ENCODE data around the gene MRPL34. TPM values are rescaled to one million over a fixed set of nuclear protein-coding genes. Genes with fewer than 3 reads are reported as not detected.

The MRPL34 gene
- total and polyA plus RNA-seq, 12 donors: 122 to 301 (median 155) TPM

GRCh38 chr19:17341386-17341785, 35.7 kb downstream of the MRPL34 start:
- Histone ChIP-seq H3K36me3 (peaks cover 0 to 20% (median 0%) of the 10 kb centered on the region in 9 donors), H3K9me3 (no peaks in the 10 kb centered on the region), H3K27me3 (no peaks in the 10 kb centered on the region), H3K27ac (no peak overlapping the region), H3K4me3 (no peak overlapping the region), H3K4me1 (peaks cover 4 to 22% (median 14%) of the 10 kb centered on the region in 9 donors)
- no peak for DNase-seq
- 93 to 94% methylated on average over 15 of the region's 15 CpGs for WGBS, 2 donors
- TF ChIP-seq CTCF (IDR thresholded peaks at IDR 0.05): no peak
- ATAC-seq: no peak
- intact Hi-C loops (cut with DNase I): loop anchor here in 3 of 10 donors (10.0 kb wide), 2 partner anchors 123 to 513 kb away; partner anchors contain the start of genes NXNL1 (in 2 of the 3) and RPL18A (in 1 of the 3)

GRCh38 chr19:17341845-17342244, 36.2 kb downstream of the MRPL34 start:
- no peak overlapping the region for H3K27ac ChIP-seq
- H3K36me3 ChIP-seq: peaks cover 0 to 20% (median 0%) of the 10 kb centered on the region in 9 donors
- WGBS, 2 donors: 82 to 92% methylated on average over 7 of the region's 7 CpGs
- ATAC-seq (no peak), DNase-seq (no peak)
- H3K4me1 ChIP-seq: peaks cover 4 to 25% (median 19%) of the 10 kb centered on the region in 9 donors
- no peak overlapping the region for H3K4me3 ChIP-seq
- no peaks in the 10 kb centered on the region for H3K9me3 ChIP-seq
- TF ChIP-seq CTCF (IDR thresholded peaks at IDR 0.05): no peak
- no peaks in the 10 kb centered on the region for H3K27me3 ChIP-seq
- intact Hi-C loops (cut with DNase I): loop anchor here in 3 of 10 donors (10.0 kb wide), 2 partner anchors 123 to 513 kb away; partner anchors contain the start of genes NXNL1 (in 2 of the 3) and RPL18A (in 1 of the 3)

- TF ChIP-seq CTCF (IDR thresholded peaks at IDR 0.05): peak; percentile 92 to 98 (median 97)
- H3K4me1 ChIP-seq: peaks cover 16 to 52% (median 36%) of the 10 kb centered on the region in 9 donors
- peak overlapping the region in 8 of 10 donors; percentile 56 to 86 (median 77) for H3K27ac ChIP-seq
- 15 to 18% methylated on average over 21 to 24 of the region's 24 CpGs for WGBS, 2 donors
- peaks cover 0 to 13% (median 0%) of the 10 kb centered on the region in 9 donors for H3K36me3 ChIP-seq
- intact Hi-C loops (cut with DNase I): loop anchor here (1.0 to 10.0 kb wide), 6 partner anchors 40 to 509 kb away; partner anchors contain the start of genes NXNL1 (in 2 of the 10) and RPL18A (in 1 of the 10)
- peak; percentile 70 to 85 (median 78) for ATAC-seq
- DNase-seq: peak; percentile 78 to 81
- H3K27me3 ChIP-seq: peaks cover 0 to 19% (median 0%) of the 10 kb centered on the region in 7 donors
- no peak overlapping the region for H3K4me3 ChIP-seq
- H3K9me3 ChIP-seq: no peaks in the 10 kb centered on the region
These were observed 40.5 kb downstream of the MRPL34 start for GRCh38 chr19:17346109-17346671.

- no peak overlapping the region for H3K4me3 ChIP-seq
- no peaks in the 10 kb centered on the region for H3K9me3 ChIP-seq
- H3K4me1 ChIP-seq: peaks cover 16 to 61% (median 42%) of the 10 kb centered on the region in 9 donors
- intact Hi-C loops (cut with DNase I): loop anchor here (2.0 to 10.0 kb wide), 5 partner anchors 39 to 507 kb away; partner anchors contain the start of genes NXNL1 (in 2 of the 10) and RPL18A (in 1 of the 10)
- H3K27ac ChIP-seq: peak overlapping the region; percentile 55 to 86 (median 74)
- peaks cover 0 to 6% (median 0%) of the 10 kb centered on the region in 9 donors for H3K36me3 ChIP-seq
- no peak for DNase-seq
- H3K27me3 ChIP-seq: peaks cover 0 to 19% (median 0%) of the 10 kb centered on the region in 7 donors
- ATAC-seq: peak; percentile 36 to 83 (median 72)
- WGBS, 2 donors: 8 to 9% methylated on average over 6 of the region's 6 CpGs
- TF ChIP-seq CTCF (IDR thresholded peaks at IDR 0.05): no peak
These were observed 41.7 kb downstream of the MRPL34 start for GRCh38 chr19:17347361-17347760.

Data from heart right ventricle (tissue), 16 donors.